H9 (cell line): ENCODE results near the gene ADAMTS16. TPM values are rescaled to one million over a fixed set of nuclear protein-coding genes. Genes with fewer than 3 reads are reported as not detected.

Experiments used
- DNase-seq: peaks from one replicate; pipeline ENCODE4 v3.0.0-alpha.2; 2017
- H2AFZ ChIP-seq: one replicate; pipeline ENCODE4 v1.6.1; 2013; ENCODE audit warnings: mild to moderate bottlenecking, low read length, control low read depth, moderate library complexity
- H2AK5ac ChIP-seq: 2 replicates; pipeline ENCODE4 v1.6.1; 2013; ENCODE audit warnings: low read length, control low read depth, mixed read lengths; ENCODE audit not compliant: insufficient read length
- H2BK120ac ChIP-seq: one replicate; pipeline ENCODE4 v1.6.1; 2013; ENCODE audit warnings: low read depth, mild to moderate bottlenecking, low read length, control low read depth, inconsistent platforms; ENCODE audit not compliant: poor library complexity, severe bottlenecking
- H2BK12ac ChIP-seq: 2 replicates; pipeline ENCODE4 v1.6.1; 2013; ENCODE audit warnings: low read length, control low read depth, mixed read lengths, low read depth; ENCODE audit not compliant: insufficient read length
- H2BK15ac ChIP-seq: 2 replicates; pipeline ENCODE4 v1.6.1; 2013; ENCODE audit warnings: low read depth, low read length, control low read depth
- H2BK20ac ChIP-seq: one replicate; pipeline ENCODE4 v1.6.1; 2013; ENCODE audit warnings: low read depth, mild to moderate bottlenecking, low read length, control low read depth, inconsistent platforms; ENCODE audit not compliant: poor library complexity, severe bottlenecking
- H2BK5ac ChIP-seq: 2 replicates; pipeline ENCODE4 v1.6.1; 2013; ENCODE audit warnings: low read length, control low read depth, mixed read lengths; ENCODE audit not compliant: insufficient read length
- H3K14ac ChIP-seq: 2 replicates; pipeline ENCODE4 v1.6.1; 2013; ENCODE audit warnings: low read length, control low read depth; ENCODE audit not compliant: insufficient read depth
- H3K18ac ChIP-seq: 2 replicates; pipeline ENCODE4 v1.6.1; 2013; ENCODE audit warnings: low read depth, mild to moderate bottlenecking, mixed read lengths, low read length, control low read depth; ENCODE audit not compliant: insufficient read length
- H3K23ac ChIP-seq: 2 replicates; pipeline ENCODE4 v1.6.1; 2013; ENCODE audit warnings: low read length, control low read depth, mixed read lengths, low read depth; ENCODE audit not compliant: insufficient read length
- H3K23me2 ChIP-seq: 2 replicates; pipeline ENCODE4 v1.6.1; 2013; ENCODE audit warnings: low read depth, mild to moderate bottlenecking, mixed read lengths, low read length, control low read depth; ENCODE audit not compliant: insufficient read length, poor library complexity, severe bottlenecking
- H3K27ac ChIP-seq: 2 replicates; pipeline ENCODE4 v1.5.1; 2013; ENCODE audit warnings: low read length, control low read depth, mixed read lengths, low read depth; ENCODE audit not compliant: insufficient read length
- H3K27me3 ChIP-seq: 2 replicates; pipeline ENCODE4 v1.6.1; 2013; ENCODE audit warnings: low read length, control low read depth, inconsistent platforms; ENCODE audit not compliant: insufficient read depth
- H3K4ac ChIP-seq: 2 replicates; pipeline ENCODE4 v1.6.1; 2013; ENCODE audit warnings: low read depth, mild to moderate bottlenecking, control low read depth, inconsistent platforms, low read length, moderate library complexity
- H3K4me1 ChIP-seq: 2 replicates; pipeline ENCODE4 v1.6.1; 2013; ENCODE audit warnings: low read length, control low read depth, inconsistent platforms; ENCODE audit not compliant: insufficient read depth
- H3K4me2 ChIP-seq: 2 replicates; pipeline ENCODE4 v1.6.1; 2013; ENCODE audit warnings: low read length, control low read depth, mixed read lengths; ENCODE audit not compliant: insufficient read length, insufficient read depth
- H3K56ac ChIP-seq: 2 replicates; pipeline ENCODE4 v1.6.1; 2013; ENCODE audit warnings: low read depth, mild to moderate bottlenecking, mixed read lengths, low read length, control low read depth; ENCODE audit not compliant: insufficient read length
- H3K79me1 ChIP-seq: 2 replicates; pipeline ENCODE4 v1.6.1; 2013; ENCODE audit warnings: low read depth, mild to moderate bottlenecking, moderate library complexity, low read length, control low read depth, inconsistent platforms; ENCODE audit not compliant: insufficient read depth, poor library complexity, severe bottlenecking
- H3K79me2 ChIP-seq: 2 replicates; pipeline ENCODE4 v1.6.1; 2013; ENCODE audit warnings: low read length, control low read depth, inconsistent platforms; ENCODE audit not compliant: insufficient read depth
- H3K9ac ChIP-seq: 2 replicates; pipeline ENCODE4 v1.6.1; 2013; ENCODE audit warnings: low read length, control low read depth, mixed read lengths; ENCODE audit not compliant: insufficient read length; ENCODE audit errors: extremely low read depth
- H3K9me3 ChIP-seq: one replicate; pipeline ENCODE4 v1.6.1; 2013; ENCODE audit warnings: low read depth, low read length, inconsistent platforms; ENCODE audit not compliant: control insufficient read depth
- H3T11ph ChIP-seq: one replicate; pipeline ENCODE4 v1.6.1; 2013; ENCODE audit warnings: mild to moderate bottlenecking, low read length, control low read depth, inconsistent platforms
- H4K20me1 ChIP-seq: one replicate; pipeline ENCODE4 v1.6.1; 2013; ENCODE audit not compliant: control insufficient read depth, insufficient read length, insufficient read depth
- H4K5ac ChIP-seq: 2 replicates; pipeline ENCODE4 v1.6.1; 2013; ENCODE audit warnings: low read depth, mild to moderate bottlenecking, mixed read lengths, low read length, control low read depth; ENCODE audit not compliant: insufficient read length
- H4K8ac ChIP-seq: replicated peaks from 2 replicates; pipeline ENCODE4 v1.6.1; 2013; ENCODE audit warnings: low read length, control low read depth, mixed read lengths, low read depth; ENCODE audit not compliant: insufficient read length
- H4K91ac ChIP-seq: 2 replicates; pipeline ENCODE4 v1.6.1; 2013; ENCODE audit warnings: low read depth, mild to moderate bottlenecking, moderate library complexity, mixed read lengths, low read length, control low read depth; ENCODE audit not compliant: insufficient read length
- H3K27ac Mint-ChIP-seq, 3 experiments: 2 replicates in 2 of 3; 3 replicates in 1 of 3; pipeline ENCODE4 v1.8.0; 2020 to 2021; ENCODE audit warnings: mixed read lengths in 3 of 3, mild to moderate bottlenecking in 1 of 3, moderate library complexity in 1 of 3
- H3K27me3 Mint-ChIP-seq: 2 replicates; pipeline ENCODE4 v1.8.0; 2021; ENCODE audit warnings: low read depth, mild to moderate bottlenecking, moderate library complexity, mixed read lengths
- H3K36me3 Mint-ChIP-seq, 3 experiments: 2 replicates in 2 of 3; 3 replicates in 1 of 3; pipeline ENCODE4 v1.8.0; 2020 to 2021; ENCODE audit warnings: low read depth in 3 of 3, mixed read lengths in 3 of 3; ENCODE audit not compliant: insufficient read depth in 1 of 3
- H3K4me1 Mint-ChIP-seq, 2 experiments: 2 replicates each; pipeline ENCODE4 v1.8.0; 2020; ENCODE audit warnings: mixed read lengths in 2 of 2
- H3K4me3 Mint-ChIP-seq, 2 experiments: 2 replicates in 1 of 2; 3 replicates in 1 of 2; pipeline ENCODE4 v1.8.0; 2020 to 2021; ENCODE audit warnings: mild to moderate bottlenecking in 2 of 2, mixed read lengths in 2 of 2, moderate library complexity in 1 of 2
- H3K9me3 Mint-ChIP-seq, 2 experiments: 2 replicates in 1 of 2; 3 replicates in 1 of 2; pipeline ENCODE4 v1.8.0; 2020; ENCODE audit warnings: mild to moderate bottlenecking in 2 of 2, mixed read lengths in 2 of 2, moderate library complexity in 1 of 2
- WGBS: extraction: QIAGEN DNeasy Blood & Tissue Kit; methylation state at CpG from one replicate; pipeline ENCODE4 v1.1.7; 2013; ENCODE audit warnings: missing lambda C conversion rate, low lambda C conversion rate, mixed read lengths; ENCODE audit not compliant: insufficient read length; ENCODE audit errors: extremely low coverage; 5-methylcytosine and 5-hydroxymethylcytosine counted together
- total RNA-seq: library from RNA; stranded (reverse); gene quantifications from 2 replicates; pipeline ENCODE4 v1.2.1, GENCODE V29; 2021
- TF ChIP-seq, protein P1 (sequence below): fragments of 200-600 bp; sonication (generic); conservative IDR thresholded peaks from 3 replicates; pipeline ENCODE4 v1.8.0; 2021; ENCODE audit warnings: antibody characterized with exemption, mild to moderate bottlenecking

The ADAMTS16 gene
- total RNA-seq, 1 experiment from 2014 or later: 4.5 TPM

DNA sequence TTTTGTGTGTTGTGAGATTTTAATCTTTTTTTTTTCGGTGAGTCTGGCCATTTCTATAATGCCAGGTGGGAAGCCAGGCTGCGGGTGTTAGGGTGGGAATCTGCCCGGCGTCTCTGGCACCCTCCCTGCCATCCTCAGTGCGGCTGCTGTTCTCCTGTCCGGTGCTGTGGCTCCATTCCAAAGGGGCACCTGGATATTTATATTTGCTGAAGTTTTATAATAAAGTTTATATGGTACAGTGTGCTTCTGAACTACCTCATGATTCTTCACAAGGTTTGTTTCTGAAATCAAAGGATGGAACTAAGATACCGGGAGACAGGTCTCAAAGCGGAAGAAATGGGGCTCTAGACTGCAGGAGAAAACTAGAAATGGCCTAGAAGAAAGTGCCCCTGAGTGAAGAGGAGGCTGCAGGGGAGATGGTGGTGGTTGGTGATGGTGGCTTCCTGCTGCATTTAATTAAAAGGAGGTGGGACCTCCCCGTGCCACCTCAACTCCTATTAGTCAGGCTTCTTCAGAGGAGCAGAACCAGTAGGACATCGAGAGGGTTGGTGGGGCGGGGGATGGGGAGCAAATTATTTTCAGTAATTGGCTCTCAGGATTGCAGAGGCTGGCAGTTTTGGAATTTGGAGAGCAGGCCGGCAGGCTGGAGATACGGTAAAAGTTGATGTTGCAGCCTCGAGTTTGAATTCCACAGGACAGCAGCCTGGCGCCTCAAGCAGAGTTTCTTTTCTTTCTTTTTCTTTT, 180.1 kb downstream of the ADAMTS16 start:
- TF ChIP-seq, protein P1, sequence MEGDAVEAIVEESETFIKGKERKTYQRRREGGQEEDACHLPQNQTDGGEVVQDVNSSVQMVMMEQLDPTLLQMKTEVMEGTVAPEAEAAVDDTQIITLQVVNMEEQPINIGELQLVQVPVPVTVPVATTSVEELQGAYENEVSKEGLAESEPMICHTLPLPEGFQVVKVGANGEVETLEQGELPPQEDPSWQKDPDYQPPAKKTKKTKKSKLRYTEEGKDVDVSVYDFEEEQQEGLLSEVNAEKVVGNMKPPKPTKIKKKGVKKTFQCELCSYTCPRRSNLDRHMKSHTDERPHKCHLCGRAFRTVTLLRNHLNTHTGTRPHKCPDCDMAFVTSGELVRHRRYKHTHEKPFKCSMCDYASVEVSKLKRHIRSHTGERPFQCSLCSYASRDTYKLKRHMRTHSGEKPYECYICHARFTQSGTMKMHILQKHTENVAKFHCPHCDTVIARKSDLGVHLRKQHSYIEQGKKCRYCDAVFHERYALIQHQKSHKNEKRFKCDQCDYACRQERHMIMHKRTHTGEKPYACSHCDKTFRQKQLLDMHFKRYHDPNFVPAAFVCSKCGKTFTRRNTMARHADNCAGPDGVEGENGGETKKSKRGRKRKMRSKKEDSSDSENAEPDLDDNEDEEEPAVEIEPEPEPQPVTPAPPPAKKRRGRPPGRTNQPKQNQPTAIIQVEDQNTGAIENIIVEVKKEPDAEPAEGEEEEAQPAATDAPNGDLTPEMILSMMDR: no peak
- Histone ChIP-seq H3K9me3 (no peaks in the 10 kb centered on the region), H3K9ac (no peak overlapping the region), H2AK5ac (no peak overlapping the region), H3K4me1 (peaks cover 3% of the 10 kb centered on the region; the same call in 1 of the 2 replicates), H4K5ac (no peak overlapping the region), H3K27me3 (peaks cover 2% of the 10 kb centered on the region; the same call in 1 of the 2 replicates), H2BK120ac (no peak overlapping the region), H3K79me1 (no peaks in the 10 kb centered on the region), H2AFZ (no peak overlapping the region), H3T11ph (no peak overlapping the region), H4K91ac (no peak overlapping the region), H3K23me2 (no peaks in the 10 kb centered on the region), H3K27ac (no peak overlapping the region), H3K56ac (no peak overlapping the region), H3K14ac (no peak overlapping the region), H3K18ac (no peak overlapping the region), H3K23ac (no peak overlapping the region), H4K20me1 (peaks cover 4% of the 10 kb centered on the region), H2BK12ac (no peak overlapping the region), H2BK20ac (no peak overlapping the region), H3K79me2 (no peaks in the 10 kb centered on the region), H3K4ac (no peak overlapping the region), H2BK15ac (no peak overlapping the region), H4K8ac (no peak overlapping the region), H2BK5ac (no peak overlapping the region), H3K4me2 (no peak overlapping the region)
- no peak overlapping the region for H3K27ac Mint-ChIP-seq
- no peak for DNase-seq
- H3K9me3 Mint-ChIP-seq: peaks cover 0 to 3% of the 10 kb centered on the region in 2 experiments; a peak in 2 of 5 replicates
- no CpG with 5 or more reads among the region's 15 CpGs for WGBS
- peaks cover 2% of the 10 kb centered on the region; the same call in 1 of the 2 replicates for H3K27me3 Mint-ChIP-seq
- H3K4me3 Mint-ChIP-seq: no peak overlapping the region
- H3K4me1 Mint-ChIP-seq: peaks cover 8 to 11% of the 10 kb centered on the region in 2 experiments
- peaks cover 0 to 7% (median 3%) of the 10 kb centered on the region in 3 experiments; a peak in 3 of 7 replicates for H3K36me3 Mint-ChIP-seq
